ENCODE data around the gene ITSN2. TPM values are rescaled to one million over a fixed set of nuclear protein-coding genes. Genes with fewer than 3 reads are reported as not detected.

Gene ITSN2
- total RNA-seq: 7.6 and 11.4 TPM in 2 replicates

DNA sequence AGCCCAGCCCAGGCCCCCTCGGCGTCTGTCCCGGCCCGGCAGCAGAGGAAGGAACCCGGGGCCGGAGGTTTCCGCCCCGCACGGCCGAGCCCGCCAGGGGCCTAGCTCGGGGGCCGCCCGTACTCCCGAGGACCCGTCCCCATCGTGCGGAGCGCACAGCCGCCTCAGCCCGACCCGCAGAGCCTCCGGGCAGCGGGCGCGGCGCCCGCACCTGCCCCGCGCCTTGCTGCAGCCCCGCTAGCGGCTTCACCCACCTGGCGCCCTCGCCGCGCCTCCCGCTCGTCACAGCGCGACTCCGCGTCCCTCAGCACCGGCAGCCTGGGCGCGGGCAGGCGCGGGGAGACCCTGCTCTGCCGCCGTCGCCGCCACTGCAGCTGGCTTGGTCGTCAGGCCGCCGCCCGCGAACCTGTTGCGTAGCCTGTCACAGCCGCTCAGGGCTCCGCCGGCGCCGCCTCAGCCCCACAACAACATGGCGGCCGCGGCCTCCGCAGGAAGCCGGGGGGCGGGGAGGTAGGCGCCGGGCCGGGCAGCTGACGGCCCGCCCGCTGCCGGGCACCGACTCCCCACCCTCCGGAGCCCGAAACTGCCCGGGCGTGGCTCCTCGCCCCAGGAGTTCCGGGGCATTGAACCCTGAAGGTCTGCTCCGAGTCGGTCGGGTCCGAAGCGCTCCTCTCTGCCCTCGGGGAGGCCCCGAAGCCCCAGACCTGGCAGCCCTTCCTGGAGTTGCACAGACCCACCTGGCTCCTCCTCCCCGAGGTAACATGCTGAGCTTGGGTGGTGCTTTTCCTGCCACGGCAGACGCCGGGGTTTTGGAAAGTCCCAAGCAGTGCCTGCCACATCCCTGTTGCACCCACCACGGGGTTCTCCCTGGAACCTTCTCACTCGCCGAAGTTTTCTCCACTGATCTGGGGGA is at the start of gene ITSN2:
TSS of gene ITSN2 (minus strand) at position 487 of the 913 bp plus-strand sequence. CDS start 32,454 bp downstream, outside the sequence.

DNA sequence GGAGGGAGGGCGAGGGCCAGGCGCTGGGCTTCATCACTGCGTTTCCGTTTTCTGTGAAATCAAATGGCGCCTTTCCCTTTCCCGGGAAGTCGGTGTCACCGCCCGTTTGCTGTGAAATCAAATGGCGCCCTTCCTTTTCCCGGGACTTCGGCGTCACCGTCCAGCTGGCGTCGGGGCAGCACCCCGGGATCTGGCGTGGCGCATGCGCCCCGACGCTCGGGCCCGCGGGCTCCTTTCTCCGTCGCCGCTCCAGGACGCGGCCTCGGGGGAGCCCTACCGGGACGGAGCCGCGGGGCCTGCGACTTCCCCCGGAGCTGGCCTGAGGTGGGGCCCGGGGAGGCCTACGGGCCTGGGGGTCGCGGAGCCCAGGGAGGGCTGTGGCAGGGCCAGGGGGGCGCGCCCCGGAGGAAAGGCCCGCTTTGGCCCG is 185.5 kb downstream of the ITSN2 start, which contains the start of gene FAM228A:
TSS of gene FAM228A (plus strand) at position 203 of the 427 bp plus-strand sequence. CDS start 428 bp downstream, outside the sequence.

Other genes starting within 250 kb of the ITSN2 start
- gene PFN4, start 237.2 kb downstream of the ITSN2 start, total RNA-seq: 0.69 TPM in 1 of 2 replicates, not detected in the other
- gene FAM228B, start 237.1 kb downstream of the ITSN2 start, total RNA-seq: 5.0 and 8.9 TPM in 2 replicates
- gene FAM228A, start 185.5 kb downstream of the ITSN2 start, total RNA-seq: 0.12 TPM in 1 of 2 replicates, not detected in the other
- gene NCOA1, start 130.7 kb upstream of the ITSN2 start, total RNA-seq: 14.9 and 17.0 TPM in 2 replicates

Data from cardiac ventricle fibroblast (primary cell).